AG08396 (cell line): ENCODE measurements around the gene PPP2R2C.

Source experiments
- DNase-seq: peaks from one replicate; pipeline ENCODE4 v3.0.0; 2012; ENCODE audit warnings: low spot score, mixed read lengths

The PPP2R2C gene

DNA sequence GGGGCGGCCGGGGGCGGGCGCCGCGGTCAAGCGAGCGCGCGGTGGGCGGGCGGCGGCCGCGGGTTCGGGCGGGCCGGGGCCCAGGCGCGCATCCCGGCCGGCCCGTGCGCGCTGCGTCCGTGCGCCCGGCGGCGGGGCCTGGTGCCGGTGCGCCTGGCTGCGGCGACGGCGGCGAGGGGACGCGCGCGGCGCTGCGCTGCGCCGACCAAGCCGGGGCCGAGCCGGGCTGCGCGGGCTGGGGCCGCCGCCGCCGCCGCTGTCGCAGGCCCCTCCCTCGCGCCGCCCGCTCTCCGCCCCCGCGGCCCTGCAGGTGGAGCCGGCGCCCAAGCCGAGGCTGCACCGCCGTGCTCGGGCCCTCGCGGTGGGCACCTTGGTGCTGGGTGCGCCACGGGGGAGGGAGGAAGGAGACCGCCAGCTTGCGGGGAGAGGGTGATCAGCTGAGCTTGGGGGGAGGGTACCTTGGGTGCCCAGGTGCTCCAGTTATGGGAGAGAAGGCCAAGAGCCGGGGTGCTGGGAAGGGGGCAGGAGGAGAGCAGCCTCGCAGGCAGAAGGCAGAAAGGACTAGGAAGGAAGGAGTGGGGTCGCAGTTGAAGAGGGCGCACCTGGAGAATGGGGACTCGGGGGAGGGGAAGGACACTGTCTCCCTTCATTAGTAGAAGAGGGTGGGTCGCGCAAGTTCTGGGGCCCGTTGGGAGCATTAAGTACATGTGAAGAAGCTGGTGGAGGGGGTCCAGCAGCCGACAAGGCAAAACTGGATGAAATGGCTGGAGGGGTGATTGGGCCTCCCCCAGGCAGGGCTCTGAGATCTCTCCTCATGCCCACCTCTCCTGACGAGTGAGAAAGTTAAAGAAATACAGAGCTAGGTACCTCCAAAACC is at the start of gene PPP2R2C:
TSS of gene PPP2R2C (minus strand) at position 228 of the 877 bp plus-strand sequence. CDS start 385 bp downstream, outside the sequence.
- no peak for DNase-seq

DNA sequence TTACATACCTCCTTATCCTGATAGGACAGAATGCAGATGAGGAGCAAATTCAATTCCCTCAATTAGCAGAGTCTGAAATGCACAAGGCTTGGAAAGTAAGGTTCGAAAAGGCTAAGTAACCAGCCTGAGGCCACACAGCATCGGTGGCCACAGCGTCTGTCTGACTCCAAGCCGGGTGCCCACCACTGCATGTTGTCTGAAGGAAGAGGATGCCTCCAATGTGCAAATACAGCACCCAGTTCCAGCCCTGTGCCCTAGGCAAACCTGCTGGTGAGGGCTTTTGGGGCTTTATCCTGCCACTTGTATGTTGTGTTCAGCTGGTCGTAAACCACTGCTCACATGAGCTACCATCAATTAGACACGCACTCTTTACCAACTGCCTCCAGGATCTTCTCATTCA is 48.6 kb upstream of the PPP2R2C start:
- DNase-seq: no peak

DNA sequence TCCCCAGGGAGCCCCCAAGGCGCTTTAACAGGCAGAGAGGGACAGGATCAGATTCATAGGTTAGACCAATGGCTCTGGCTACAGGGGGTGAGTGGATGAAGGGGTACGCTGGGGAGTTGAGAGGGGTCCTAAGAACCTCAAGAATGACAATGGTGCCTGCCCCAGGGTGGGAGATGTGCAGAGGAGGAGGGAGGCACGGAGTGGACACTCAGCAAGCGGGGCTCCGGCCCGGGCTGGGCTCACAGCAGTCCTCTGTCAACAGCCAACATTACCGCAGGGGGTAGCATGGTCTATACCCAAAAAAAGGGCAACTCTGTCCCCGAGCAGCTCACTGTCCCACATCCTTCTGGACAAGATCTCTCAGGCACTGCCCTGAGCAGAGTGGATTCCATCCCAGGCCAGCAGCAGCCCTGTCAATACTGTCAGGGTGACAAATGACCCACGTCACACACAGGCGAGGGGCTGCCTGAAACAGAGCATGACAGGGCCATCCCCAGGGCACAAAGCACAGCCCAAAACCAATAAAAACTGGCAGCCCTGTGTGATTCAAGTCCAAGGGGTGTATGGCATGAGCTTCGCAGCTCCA is 47.7 kb upstream of the PPP2R2C start:
- DNase-seq: no peak

DNA sequence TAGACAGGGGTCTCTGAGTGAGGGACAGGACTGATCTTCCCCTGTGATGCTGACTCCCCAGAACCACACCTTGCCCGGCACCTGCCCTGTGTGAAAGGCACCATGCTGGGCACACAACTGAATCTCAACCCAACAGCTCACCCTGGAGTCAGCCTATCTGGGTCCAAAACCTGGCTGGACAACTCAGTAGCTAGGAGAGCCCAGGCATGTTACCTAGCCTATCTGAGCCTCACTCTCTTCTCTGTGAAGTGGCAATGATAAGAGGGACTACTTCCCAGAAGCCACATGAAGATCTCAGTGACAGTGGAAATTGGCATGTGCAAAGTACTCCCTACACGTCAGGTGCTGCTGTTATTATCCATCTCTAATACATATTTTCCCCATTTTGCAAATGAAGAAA is 44.8 kb upstream of the PPP2R2C start:
- DNase-seq: no peak

DNA sequence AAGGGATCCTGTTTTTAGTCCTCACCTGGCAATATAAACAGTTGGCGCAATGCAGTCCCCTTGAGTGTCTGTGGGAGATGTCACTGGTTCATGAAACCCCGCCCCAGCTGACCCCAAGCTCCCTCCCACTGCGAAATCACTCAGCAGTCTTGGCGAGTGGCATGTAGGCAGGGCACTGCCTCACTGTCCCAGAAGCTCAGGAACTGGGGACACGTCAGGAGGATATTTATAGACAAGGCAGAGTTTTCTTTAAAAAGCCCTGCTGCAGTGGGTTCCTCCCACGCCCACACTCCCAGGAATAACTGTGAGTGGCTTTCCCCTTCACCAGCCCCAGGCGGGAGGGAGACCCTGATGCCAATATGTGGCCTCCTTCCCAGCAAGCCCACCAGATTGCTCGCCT is 44.3 kb upstream of the PPP2R2C start:
- no peak for DNase-seq

DNA sequence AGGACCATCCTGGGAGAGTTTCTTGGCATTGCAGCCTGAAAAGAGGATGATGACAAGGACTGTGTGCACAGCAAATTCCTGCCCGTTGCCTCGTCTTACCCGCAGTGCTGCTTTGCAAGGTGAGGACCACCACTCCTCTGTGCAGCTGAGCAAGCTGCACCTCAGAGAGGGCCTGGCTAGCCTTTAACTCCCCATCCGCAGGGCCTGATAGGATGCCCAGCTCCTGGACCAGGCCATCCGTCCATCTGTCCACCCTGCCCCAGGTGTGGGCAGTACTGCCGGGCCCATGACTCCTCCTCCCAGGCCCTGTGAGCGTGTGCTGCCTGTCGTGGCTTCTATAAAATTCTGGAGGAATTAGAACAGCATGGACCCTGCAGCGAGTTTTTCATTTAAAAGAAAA is 43.9 kb upstream of the PPP2R2C start:
- no peak for DNase-seq

DNA sequence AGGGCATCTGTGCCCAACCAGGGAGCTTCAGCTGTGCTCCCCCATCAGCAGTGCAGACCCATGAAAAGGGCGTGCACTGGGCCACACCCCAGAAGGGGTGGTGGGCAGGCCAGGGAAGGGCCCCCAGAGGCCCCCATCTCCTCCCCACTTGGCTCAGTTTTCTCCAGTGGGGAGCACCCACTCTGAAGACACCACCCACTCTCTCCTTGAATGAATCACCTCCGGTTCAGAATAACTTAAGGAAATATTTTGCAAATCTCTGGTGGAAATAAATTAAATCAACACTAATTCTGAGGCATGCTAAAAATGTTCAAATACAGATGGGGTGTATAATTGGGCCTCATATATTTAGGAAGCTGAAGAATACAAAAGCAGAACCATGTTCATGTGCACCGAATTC is 41.3 kb upstream of the PPP2R2C start:
- no peak for DNase-seq

DNA sequence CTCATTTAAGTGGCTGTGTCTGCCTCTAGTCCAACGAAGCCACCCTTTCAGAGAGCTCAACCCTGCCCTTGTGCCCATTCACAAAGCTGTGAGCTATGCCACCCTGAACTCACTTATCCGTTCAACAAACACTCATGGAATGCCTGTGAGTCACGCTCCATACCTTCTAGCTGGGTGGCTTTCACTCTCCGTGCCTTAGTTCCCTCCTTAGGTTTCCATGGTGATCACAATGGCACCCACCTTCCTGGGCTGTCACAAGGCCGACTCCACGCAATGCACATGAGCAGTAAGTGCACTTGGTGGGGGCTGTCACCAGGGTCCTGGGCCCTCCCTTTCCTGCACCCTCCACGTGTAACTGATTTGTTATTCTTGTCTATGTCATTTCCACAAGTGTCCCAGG is 37.2 kb upstream of the PPP2R2C start:
- peak; percentile 46 for DNase-seq

DNA sequence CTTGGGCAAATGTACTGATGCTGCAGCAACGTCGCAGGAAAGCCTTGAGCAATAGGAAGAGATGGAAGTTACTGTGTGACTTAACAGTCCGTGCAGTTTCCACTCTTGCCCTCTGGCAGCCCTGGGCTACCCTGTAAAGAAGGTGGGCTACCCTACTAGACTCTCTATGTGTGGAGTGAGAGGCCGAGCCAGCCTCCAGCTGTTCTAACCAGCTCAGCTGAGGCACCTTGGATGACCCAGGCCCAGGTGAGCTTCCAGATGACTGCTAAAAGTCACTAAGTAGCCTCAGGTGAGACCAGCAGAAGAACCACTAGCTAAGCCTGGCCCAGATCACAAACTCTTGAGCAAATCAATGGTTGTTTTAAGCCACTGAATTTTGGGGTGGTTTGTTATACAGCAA is 34.9 kb upstream of the PPP2R2C start:
- DNase-seq: no peak

DNA sequence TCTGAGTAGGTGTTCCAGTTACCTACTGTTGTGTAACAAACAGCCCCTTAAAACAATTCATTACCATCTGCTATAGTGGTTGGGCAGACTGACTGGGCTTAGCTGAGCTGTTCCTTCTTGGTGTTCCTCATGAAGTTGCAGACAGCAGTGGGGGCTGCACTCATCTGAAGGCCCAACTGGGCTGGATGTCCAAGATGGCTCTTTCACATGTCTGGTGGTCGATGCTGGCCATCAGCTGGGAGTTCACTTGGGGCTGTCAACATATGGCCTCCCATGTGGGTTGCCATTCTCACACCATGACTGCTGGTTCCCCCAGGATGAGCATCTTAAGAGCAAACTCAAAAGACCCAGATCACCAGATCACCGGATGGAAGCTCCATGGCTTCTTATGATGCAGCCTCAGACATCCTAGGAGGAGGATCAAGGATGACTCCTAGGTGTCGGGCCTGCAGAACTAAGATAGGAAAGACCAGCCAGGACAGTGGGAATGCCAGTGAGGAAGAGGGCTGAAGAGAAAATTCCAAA is 34.3 kb upstream of the PPP2R2C start:
- no peak for DNase-seq

DNA sequence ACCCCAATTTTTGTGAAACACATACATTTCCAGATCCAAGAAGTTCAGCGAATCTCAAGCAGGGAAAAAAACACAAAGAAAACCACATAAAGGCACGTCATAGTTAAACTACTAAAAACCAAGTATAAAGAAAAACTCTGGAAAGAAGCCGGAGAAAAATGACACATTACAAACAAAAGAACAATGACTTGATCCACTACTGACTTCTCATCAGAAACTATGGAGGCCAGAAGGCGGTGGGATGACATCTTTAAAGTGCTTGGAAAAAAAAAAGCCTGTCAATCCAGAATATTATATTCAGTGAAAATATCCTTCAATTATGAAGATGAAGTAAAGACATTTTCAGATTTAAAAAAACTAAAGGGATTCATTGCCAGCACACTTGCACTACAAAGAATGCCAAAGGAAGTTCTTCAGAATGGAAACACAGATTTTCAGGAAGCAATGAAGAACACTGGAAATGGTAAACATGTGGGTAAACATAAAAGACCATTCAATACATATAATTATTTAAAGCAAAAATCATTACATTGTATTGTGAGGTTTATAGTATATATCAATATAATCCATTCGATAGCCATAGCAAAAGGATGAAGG is 32.6 kb upstream of the PPP2R2C start:
- no peak for DNase-seq

DNA sequence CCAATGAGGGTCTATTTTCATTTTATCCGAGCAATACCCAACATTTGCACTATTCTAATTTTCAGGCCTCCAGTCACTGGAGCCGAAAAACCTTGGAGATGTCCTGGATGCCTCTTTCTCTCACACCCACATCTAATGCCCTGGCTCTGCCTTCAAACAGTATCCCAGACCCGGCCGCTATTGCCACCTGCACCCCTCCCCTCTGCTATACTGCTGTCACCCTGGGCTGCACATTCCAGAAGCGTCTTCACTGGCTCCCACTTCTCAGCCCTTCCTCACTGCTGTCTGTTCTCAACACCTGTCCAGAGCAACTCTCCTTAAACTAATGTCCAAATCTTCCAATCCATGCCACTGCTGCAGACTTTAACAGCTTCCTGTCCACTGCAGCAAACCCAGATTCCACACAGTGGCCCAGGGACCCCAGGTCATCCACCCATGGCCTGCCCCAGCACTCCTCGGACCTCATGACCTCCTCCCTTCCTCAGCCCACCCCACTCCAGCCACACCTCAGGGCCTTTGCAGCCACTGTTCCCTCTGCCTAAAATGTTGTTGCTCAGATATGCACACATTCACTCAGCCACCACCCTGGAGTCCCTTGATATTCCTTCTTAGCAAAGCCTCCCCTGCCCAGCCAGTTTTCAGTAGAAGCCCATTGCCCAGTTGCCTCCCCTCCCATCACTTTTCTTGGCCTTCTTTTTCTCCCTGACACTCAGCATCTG is 30.5 kb upstream of the PPP2R2C start:
- DNase-seq: no peak

DNA sequence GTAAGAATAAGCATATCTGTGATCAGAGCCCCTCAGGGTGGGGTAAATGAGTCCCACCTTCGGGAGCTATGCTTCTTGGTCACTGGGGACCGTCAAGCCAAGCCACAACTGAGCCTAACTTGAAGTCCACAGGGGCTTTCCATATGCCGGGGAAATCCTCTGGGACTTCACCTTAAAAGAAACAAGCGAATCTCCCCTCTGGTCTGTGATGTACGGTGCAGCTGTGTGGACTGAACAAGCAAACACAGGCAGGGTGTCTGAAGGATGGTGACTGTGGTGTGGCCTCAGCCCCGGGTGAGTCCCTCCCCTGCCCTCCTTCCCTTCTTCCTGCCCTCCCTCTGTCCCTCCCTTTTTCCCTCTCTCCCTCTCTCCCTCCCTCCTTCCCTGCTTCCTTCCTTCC is 29.7 kb upstream of the PPP2R2C start:
- no peak for DNase-seq

DNA sequence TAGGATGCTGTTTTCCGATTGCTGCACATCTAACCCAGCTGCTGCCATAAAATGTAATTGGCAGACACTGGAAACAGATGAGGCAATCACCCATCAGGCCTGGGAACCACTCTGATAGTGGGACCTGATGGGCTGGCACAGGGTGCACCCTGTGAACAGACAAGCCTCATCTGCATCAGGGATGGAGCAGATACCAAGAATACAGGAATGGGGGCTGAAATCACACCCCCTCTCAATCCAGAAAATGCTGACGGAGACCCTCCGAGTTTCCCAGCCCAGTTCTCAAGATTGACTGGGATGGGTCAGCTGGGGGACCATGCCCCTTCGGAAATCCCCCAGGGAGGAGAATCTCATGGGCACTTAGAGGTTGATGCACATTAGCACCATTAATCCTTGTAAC is 28.8 kb upstream of the PPP2R2C start:
- DNase-seq: no peak

DNA sequence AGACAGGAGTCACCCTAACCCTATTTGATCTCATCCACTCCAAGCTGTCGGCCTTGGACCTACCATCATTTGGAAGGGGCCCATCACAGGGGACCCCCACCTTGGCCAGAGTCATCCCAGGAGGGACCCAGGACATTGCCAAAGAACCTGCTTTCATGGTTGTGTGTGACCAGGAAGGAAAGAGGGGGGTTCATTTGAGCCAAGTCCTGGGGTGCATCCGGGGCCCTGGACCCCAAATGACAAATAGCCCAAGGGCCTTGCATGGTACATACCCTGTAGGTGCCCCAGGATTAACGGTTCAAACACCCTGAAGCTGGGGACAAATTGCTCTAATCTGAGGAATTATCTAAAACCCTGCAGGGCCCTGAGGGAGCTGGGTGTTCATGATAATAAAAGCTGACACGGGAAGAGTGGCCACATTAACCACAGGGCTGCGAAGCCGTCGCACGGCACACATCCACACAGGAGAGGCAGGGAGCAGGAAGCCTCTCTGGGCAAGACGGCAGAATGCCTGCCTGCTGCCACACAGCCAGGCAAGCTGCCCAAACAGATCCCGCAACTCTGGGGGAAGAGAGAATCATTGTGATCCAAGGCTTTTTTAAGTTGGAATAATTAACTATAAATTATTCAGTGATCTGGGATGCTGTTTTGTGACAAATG is 28.2 kb upstream of the PPP2R2C start:
- no peak for DNase-seq

DNA sequence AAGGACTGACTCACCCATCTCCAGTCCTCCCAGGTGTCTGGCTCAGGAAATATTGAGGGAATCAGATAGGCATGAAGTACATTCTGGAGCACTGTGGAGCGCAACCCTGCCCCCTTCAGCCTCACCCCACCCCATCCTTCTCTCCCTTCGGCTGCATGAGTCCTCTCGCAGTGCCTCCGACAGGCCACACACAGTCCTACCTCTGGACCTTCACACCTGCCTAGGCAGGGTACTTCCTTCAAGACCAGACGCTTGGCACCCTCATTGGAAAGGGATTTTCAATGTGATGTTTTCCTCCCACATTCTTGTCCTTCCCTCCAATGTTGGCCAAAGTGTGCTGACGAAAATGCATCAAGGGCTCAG is 26.8 kb upstream of the PPP2R2C start:
- DNase-seq: no peak

DNA sequence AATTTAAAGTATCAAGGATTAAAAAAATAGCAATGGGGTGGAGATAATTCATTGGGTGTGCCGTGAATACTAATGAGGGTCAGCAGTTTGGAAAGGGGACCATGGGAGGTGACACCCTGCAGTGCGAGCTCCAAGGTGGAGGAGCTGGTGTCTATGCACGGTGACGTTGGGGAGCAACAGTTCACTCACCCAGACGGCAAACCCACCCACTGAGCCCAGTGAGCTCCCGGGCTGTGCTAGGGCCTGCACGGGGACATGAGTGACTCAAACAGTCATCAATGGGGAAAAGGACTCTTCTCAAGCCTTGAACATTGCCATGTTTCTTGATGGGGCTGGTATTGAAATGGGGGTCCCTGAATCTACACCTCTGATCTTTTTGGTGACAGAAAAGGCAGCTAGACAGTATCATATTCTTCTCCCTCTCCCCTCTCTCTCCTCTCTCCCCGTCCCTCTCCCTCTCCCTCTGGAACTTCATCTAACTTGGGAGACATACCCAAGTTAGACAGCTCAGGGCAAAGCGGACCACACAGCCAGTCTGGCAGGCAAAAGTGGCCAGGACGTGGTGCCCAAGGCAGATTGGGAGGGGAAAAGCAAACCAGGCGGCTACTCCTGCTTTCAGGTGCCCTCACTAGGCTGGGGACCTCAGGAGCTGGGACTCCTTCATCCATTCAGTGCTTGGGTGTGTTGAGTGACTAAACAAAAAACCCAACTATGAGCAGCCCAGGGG is 26.3 kb upstream of the PPP2R2C start:
- DNase-seq: no peak

DNA sequence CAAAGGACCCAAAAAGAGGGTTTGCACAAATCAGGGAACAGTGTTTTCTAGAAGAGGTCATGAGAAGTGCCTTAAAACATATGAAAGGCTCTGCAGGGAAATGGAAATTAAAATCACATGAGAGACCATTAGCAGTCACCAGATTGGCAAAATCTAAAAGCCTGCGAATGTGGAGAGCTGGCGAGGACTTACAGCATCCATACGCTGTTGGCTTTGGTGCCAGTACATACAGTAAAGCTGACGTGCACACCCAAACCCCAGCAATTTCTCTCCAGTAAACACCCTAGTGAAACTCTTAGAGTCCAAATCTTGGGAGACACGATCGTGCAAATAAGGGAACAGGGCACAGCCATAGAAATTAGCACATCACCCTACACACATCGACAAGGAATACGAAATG is 25.4 kb upstream of the PPP2R2C start:
- DNase-seq: no peak

DNA sequence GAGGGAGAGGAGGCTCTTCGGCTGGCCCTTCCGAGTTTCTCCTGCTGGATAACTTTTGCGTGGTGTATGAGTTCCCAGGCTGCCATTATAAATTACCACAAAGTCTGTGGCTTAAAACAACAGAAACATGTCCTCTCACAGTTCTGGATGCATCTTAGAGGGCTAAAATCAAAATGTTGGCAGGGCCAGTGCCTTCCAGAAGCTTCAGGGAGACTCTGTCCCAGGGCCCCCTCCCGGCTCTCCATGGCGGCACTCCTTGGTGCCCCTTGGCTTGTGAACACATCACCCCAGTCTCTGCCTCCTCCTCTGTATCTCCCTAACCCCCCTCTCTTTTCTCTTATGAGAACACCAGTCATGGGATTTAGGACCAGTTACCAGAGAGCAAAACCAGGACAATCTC is 23.3 kb upstream of the PPP2R2C start:
- DNase-seq: no peak

DNA sequence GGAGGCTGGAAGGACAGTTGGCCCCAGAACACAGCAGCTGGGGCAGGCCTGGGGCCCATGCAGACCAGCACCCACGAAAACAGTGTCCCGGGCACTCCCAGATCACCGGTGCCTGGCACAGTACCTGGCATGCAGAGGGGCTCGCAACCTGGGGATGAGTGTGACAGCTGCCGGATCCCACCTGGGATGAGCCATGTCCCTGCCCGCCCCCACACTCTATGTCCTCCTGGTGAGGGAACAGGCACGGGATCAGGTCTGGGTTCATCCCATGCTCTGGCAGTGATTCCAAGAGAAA is 22.8 kb upstream of the PPP2R2C start:
- DNase-seq: no peak

DNA sequence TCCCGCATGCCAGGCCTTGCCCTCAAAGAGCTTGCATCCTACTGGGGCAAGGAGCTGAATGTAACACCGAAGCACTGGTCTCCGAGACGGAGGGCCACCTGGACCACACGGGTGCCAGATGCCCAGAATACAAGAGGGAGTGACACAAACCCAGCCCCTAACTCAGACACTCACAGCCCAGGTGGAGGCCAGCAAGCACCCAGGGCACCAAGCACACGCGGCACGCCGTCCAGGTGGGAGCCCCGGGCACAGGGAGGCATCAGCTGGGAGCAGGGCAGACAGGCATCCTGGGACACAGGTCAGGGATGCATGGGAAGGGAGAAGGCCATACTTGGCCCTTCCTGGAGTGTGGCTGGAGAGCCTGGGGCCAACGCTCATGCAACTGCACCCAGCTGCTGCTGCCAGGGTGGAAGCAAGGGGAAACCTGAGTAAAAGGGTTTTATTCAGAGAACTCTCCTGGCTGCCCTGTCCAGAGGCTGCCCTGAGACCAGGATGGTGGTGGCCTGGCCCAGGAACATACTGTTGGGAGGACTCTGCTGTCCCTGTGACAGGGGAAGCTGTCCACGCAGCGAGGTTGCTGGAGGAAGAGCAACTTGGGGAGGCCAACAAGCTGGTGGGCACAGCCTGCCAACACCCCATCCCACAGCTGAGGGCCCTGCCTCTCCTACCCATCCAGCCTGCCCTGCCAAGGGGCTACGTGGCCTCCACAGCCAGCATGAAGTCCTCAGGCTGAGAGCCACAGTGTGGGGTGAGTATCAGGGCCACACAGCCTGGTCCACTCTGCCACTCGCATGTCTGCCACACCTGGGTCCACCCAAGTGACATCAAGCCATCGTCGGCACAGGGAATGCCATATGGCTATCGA is 22.2 kb upstream of the PPP2R2C start:
- no peak for DNase-seq
